ENCODE data around the gene NEBL.

The NEBL gene

DNA sequence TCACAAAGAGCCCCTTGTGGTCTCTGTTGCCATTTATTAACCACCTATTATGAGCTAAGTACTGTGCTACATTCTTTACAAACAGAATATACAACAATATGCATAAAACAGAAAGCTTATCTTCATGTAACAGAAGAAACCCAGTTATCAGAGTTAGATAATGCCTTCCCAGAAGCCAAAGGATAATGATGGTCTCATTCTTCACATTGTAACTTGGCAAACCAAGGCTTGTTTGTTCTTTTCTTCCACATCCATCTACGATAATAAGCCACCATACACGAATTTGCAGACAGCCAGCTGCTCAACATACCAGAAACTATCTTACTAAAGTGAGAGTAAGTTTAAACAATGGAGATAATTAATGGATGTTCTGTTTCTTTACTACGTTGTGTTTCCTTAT, 127.6 kb downstream of the NEBL start:
- no peak for DNase-seq

GRCh38 chr10:20768843-20769242, 128.3 kb downstream of the NEBL start:
- DNase-seq, result no peak

DNA sequence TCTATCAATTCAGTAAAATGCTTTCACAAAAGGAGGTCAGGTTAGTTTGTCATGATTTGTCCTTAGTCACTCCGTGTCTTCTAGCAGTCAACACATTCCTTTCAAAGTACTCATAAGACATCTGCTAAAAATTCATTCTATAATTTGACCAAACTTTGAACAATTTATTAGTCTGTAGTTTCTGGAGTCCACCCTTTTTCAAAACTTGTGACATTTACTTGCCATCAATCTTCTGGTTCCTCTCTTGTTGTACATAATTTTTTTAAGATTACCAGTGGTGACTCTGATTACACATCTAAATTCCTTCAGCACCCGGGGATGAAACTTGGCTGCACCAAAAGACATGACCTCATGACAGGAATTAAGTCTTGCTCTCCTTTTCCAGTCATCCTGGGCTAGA, 130.1 kb downstream of the NEBL start:
- DNase-seq, result no peak

DNA sequence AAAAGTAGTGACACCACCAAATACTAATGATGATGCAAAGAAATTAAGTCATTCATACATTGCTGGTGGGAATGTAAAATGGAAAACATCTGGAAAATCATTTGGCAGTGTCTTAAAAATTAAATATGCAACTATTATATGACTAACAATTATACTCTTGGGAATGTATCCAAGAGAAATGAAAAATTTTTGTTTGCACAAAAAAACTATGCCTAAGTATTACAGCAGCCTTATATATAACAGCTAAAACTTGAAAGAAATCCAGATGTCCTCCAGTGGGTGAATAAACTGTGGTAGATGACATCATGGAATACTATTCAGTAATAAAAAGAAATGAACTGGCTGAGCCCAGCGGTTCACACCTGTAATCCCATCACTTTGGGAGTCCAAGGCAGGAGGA, 132.0 kb downstream of the NEBL start:
- no peak for DNase-seq

DNA sequence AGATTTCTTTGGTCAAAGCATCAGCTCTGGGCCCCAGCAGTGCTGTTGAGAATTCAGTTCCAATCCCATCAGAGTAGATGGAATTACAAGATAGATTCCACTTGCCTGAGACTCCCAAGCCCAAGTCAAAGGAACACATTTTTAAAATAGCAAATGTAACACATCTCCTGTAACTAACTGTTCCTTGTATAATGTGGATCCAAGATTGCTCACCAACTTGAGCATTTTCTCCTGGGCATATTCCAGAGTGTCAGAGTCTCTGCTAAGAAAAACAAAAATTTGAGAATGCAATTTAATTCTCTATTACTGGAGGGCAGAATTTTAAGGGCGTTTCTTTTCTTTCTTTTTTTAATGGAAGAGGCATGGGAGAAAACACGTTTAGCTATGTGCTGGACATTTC, 136.7 kb downstream of the NEBL start:
- DNase-seq, result no peak

GRCh38 chr10:20748551-20748950, 148.6 kb downstream of the NEBL start:
- no peak for DNase-seq

DNA sequence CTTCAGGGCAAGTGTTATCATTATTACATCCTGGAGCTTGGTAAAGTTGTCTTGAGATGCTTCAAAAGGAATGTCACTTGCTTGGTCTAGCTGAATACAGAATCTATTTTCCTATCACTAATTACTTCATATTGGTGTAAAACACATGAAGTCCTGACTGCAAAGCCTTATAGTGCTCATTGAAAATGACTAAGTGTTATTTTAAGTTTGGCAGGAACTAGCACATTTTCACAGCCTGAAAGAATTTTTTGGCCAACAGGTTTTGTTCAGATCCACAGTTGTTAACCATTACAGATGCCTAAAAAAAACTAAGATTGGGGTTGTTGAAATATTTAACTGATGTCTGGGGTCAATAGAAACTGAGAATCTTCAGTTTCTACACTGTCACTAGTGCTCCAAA, 149.3 kb downstream of the NEBL start:
- DNase-seq, result no peak

GRCh38 chr10:20746856-20747255, 150.3 kb downstream of the NEBL start:
- DNase-seq, result no peak

DNA sequence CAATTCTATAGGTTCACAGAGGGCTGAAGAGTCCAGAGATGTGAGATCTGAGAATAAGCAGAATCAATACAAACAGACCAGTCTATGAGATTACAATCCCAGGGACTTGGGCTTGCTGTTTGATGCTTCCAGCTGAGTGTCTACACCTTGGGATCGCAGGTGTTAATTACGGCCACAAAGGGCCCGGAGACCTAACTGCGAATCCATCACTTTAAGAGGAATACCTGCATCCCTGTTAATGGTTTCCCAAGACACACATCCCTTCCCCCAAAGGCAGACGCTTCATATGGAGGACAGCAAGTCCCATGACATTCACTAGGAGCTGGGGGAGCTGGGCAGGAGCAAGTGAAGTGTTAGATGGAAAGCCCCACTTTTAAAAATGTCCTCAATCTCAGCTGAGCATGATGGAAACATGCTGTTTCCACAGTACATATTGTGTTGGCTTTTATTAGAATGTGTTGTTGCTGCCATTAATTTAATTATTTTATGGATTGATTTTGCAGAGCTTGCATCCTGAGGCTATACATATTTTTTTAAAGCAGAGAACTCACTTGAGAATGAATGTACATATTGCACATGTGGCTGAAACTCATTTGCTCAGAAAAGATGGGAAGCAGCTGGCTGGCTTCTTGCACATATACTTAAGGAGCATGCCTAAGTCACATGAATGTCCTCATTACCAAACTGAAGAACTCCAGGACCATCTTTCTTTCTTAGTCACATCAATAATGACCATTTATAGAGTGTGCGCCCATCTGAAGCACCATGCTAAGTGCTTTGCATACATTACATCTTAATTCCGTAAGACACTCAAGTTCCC, 151.3 kb downstream of the NEBL start:
- no peak for DNase-seq

DNA sequence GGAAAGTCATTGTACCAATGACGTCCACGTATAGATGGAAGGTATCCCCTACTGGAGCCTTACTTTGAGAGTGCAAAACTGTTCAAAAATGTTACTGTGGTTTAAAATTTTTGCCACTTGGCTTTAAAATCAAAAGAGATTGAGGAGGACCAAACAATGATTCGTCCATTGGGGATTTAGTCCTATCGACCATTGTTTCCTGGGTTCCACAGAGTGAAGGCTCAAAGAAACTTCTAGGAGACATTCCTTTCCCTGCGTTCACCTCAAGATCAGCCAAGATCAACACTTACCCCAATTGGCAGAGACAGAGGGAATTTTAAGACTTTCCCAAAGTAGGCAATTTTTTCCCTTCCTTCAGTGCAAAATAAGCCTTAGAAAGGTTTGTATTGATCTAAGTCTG, 152.3 kb downstream of the NEBL start:
- DNase-seq, result no peak

DNA sequence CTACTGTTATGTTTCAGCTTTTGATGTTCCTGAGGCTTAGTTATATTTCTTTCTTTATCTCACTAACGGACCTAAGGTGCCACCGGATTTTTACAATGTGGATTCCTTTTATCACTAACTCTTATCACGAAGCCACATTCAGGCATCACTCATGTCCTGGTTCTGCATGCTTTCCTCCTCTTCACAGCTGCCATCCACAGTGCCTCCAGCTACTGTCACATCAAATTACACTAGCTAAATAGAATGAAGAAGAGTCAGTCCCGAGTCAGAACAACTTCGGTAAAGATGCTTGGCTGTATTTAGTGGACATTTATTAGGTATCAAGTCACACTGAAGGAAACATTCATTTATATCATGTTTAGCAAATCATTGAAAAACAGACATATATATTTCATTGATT, 153.2 kb downstream of the NEBL start:
- no peak for DNase-seq

DNA sequence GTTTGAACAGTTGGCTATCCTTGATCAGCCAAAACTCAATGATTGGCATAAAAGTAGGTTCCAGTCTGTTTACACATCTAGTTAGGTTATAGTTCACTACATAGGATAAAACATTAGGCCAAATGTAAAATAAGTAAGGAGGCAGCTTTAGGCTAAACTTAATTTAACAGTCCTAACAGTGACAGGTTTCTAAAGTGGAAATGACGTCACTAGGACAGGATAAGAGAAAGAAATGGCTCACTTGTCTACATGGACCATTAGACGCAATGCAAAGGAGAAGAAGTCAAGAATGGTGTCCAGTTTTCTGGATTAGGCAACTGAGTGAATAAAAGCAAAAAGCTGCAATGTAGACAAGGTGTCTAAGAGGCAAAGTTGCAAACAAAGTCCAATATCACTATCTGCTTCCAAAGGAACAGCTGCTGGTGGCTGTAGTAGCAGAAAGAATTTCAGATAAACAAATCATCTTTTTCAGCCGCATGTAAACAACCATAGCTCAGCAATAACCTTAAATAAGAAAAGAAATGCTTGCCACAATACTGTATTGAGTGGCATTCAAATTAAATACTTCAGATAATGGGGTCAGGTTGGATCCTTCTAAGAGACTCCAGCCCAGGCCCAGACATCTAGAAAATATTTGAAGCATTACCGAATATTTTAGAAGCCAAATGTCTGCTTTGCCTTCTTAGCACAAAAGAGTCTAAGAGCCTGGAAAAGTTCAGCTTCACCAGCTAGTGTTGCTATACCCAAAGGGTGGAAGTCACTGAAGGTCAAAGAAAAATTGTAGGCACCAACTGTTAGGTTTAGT, 154.2 kb downstream of the NEBL start:
- DNase-seq, result no peak

- DNase-seq, result no peak
These were observed 157.0 kb downstream of the NEBL start for GRCh38 chr10:20740120-20740519.

DNA sequence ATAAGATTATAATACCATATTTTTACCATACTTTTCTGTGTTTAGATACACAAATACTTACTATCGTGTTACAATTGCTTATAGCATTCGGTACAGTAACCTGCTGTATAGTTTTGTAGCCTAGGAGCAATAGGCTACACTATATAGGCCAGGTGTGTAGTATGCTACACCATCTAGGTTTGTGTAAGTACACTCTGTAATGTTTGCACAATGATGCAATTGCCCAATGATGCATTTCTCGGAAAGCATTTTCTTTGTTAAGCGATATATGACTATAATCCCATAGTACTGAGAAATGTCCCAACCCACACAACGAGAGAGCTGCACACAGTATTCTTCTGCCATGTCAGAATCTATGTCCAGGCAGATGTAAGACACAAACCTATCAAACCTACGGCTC, 160.0 kb downstream of the NEBL start:
- no peak for DNase-seq
